Liver (tissue), 9 donors: ENCODE results near the gene TESPA1. TPM values are rescaled to one million over a fixed set of nuclear protein-coding genes. Genes with fewer than 3 reads are reported as not detected.

Experiments used
- DNase-seq: peaks from one replicate; pipeline ENCODE4 v3.0.0-alpha.2; 2017; ENCODE audit warnings: low spot score
- H3K27ac ChIP-seq, 2 donors: one replicate each; pipeline ENCODE4 v1.7.0; 2013; ENCODE audit warnings: inconsistent platforms in 2 of 2, low read length in 2 of 2, control low read depth in 1 of 2, low read depth in 1 of 2, mild to moderate bottlenecking in 1 of 2
- H3K27me3 ChIP-seq, 4 donors: one replicate each; pipeline versions ENCODE4 v1.6.1 to v1.7.0; 2013; ENCODE audit warnings: low read length in 3 of 4, inconsistent platforms in 1 of 4, mild to moderate bottlenecking in 1 of 4, moderate library complexity in 1 of 4; ENCODE audit not compliant: control insufficient read depth in 4 of 4, insufficient read depth in 4 of 4
- H3K36me3 ChIP-seq, 4 donors: one replicate each; pipeline versions ENCODE4 v1.6.1 to v1.7.0; 2013; ENCODE audit warnings: low read length in 3 of 4, mild to moderate bottlenecking in 3 of 4, low read depth in 1 of 4, moderate library complexity in 1 of 4; ENCODE audit not compliant: control insufficient read depth in 4 of 4, insufficient read depth in 3 of 4
- H3K4me1 ChIP-seq, 4 donors: one replicate each; pipeline versions ENCODE4 v1.6.1 to v1.7.0; 2013; ENCODE audit warnings: low read length in 3 of 4, mild to moderate bottlenecking in 3 of 4, moderate library complexity in 1 of 4; ENCODE audit not compliant: control insufficient read depth in 4 of 4, insufficient read depth in 4 of 4
- H3K4me3 ChIP-seq, 3 donors: one replicate each; pipeline versions ENCODE4 v1.6.1 to v1.7.0; 2013; ENCODE audit warnings: low read length in 3 of 3, control low read depth in 1 of 3, low read depth in 1 of 3, mild to moderate bottlenecking in 1 of 3
- H3K9ac ChIP-seq, 2 donors: one replicate each; pipeline ENCODE4 v1.7.0; 2013; ENCODE audit warnings: low read length in 2 of 2, mild to moderate bottlenecking in 2 of 2, moderate library complexity in 2 of 2, control low read depth in 1 of 2, low read depth in 1 of 2
- H3K9me3 ChIP-seq, 4 donors: one replicate each; pipeline versions ENCODE4 v1.6.1 to v1.7.0; 2013; ENCODE audit warnings: low read length in 3 of 4; ENCODE audit not compliant: control insufficient read depth in 4 of 4
- CTCF ChIP-seq: fragments of 150-350 bp; IDR thresholded peaks from 2 replicates; pipeline ENCODE4 v1.5.1; 2017; ENCODE audit warnings: improper control_type of control experiment, low read depth, low read length; ENCODE audit not compliant: missing input control
- EGR1 ChIP-seq, 2 donors: IDR thresholded peaks; 2 replicates each; pipeline ENCODE4 v1.6.1; 2016 to 2018; ENCODE audit warnings: antibody characterized with exemption in 2 of 2, low read depth in 2 of 2
- FOXA1 ChIP-seq: IDR thresholded peaks from 2 replicates; pipeline ENCODE4 v1.6.1; 2016; ENCODE audit warnings: antibody characterized with exemption
- GABPA ChIP-seq, 2 donors: IDR thresholded peaks in 1 of 2; conservative IDR thresholded peaks in 1 of 2; 2 replicates each; pipeline ENCODE4 v1.6.1; 2016; ENCODE audit warnings: antibody characterized with exemption in 2 of 2, mild to moderate bottlenecking in 1 of 2, moderate library complexity in 1 of 2
- HNF4G ChIP-seq: IDR thresholded peaks from 2 replicates; pipeline ENCODE4 v1.6.1; 2016; ENCODE audit warnings: antibody characterized with exemption
- JUND ChIP-seq, 2 donors: IDR thresholded peaks; 2 replicates each; pipeline ENCODE4 v1.6.1; 2016; ENCODE audit warnings: antibody characterized with exemption in 2 of 2
- NR2F2 ChIP-seq: IDR thresholded peaks from 2 replicates; pipeline ENCODE4 v1.6.1; 2016; ENCODE audit warnings: antibody characterized with exemption
- RAD21 ChIP-seq, 2 donors: IDR thresholded peaks; 2 replicates each; pipeline ENCODE4 v1.6.1; 2016; ENCODE audit warnings: antibody characterized with exemption in 2 of 2, mild to moderate bottlenecking in 2 of 2
- REST ChIP-seq: IDR thresholded peaks from 2 replicates; pipeline ENCODE4 v1.6.1; 2016; ENCODE audit warnings: antibody characterized with exemption, mild to moderate bottlenecking
- SP1 ChIP-seq: IDR thresholded peaks from 2 replicates; pipeline ENCODE4 v1.6.1; 2018; ENCODE audit warnings: antibody characterized with exemption, mild to moderate bottlenecking
- TAF1 ChIP-seq: conservative IDR thresholded peaks from 2 replicates; pipeline ENCODE4 v1.6.1; 2016; ENCODE audit warnings: antibody characterized with exemption, mild to moderate bottlenecking
- YY1 ChIP-seq: IDR thresholded peaks from 2 replicates; pipeline ENCODE4 v1.6.1; 2016; ENCODE audit warnings: antibody characterized with exemption, mild to moderate bottlenecking
- ZBTB33 ChIP-seq: IDR thresholded peaks from 2 replicates; pipeline ENCODE4 v1.6.1; 2016; ENCODE audit warnings: antibody characterized with exemption
- WGBS: extraction: QIAGEN DNeasy Blood & Tissue Kit; methylation state at CpG from one replicate; pipeline ENCODE4 v1.1.7; 2013; 5-methylcytosine and 5-hydroxymethylcytosine counted together
- polyA plus RNA-seq, 2 donors: library from polyadenylated mRNA; stranded (reverse) in 1 of 2; unstranded in 1 of 2; fragments of 200-250 nt in 1 of 2; fragments of >200 nt in 1 of 2; fragmentation: Nextera tagmentation in 1 of 2; extraction: Ambion mirVana in 1 of 2; gene quantifications; one replicate each; pipeline versions ENCODE4 v1.2.1 to v1.2.3, GENCODE V29; 2013 to 2015
- total RNA-seq, 2 donors: library from RNA; depleted of rRNA; stranded (reverse); fragments of >200 nt; gene quantifications; one replicate each; pipeline ENCODE4 v1.2.3, GENCODE V29; 2014
- donor health status: healthy.
- donor health status: healthy.
- donor health status: healthy.
- donor health status: healthy.
- donor health status: healthy.

Gene TESPA1
- total and polyA plus RNA-seq, 4 donors, result 0.10 to 3.2 (median 0.42) TPM

- no peak overlapping the region for H3K27ac ChIP-seq
- DNase-seq, result no peak
- H3K4me1 ChIP-seq, result no peaks in the 10 kb centered on the region
- no peaks in the 10 kb centered on the region for H3K9me3 ChIP-seq
- no peaks in the 10 kb centered on the region for H3K27me3 ChIP-seq
- 89% methylated on average over 3 of the region's 3 CpGs for WGBS
- no peak overlapping the region for H3K4me3 ChIP-seq
- no peaks in the 10 kb centered on the region for H3K36me3 ChIP-seq
- TF ChIP-seq FOXA1 (no peak), SP1 (no peak), YY1 (no peak), CTCF (no peak), HNF4G (no peak), ZBTB33 (no peak), EGR1 (IDR thresholded peaks at IDR 0.05; ENCODE audit: low read depth in 2 of 2) (no peak), REST (no peak), RAD21 (IDR thresholded peaks at IDR 0.05) (no peak)
- no peak overlapping the region for H3K9ac ChIP-seq
Observed at GRCh38 chr12:54941659-54942058, 42.9 kb downstream of the TESPA1 start.

GRCh38 chr12:54940727-54941315 is 43.7 kb downstream of the TESPA1 start:
- Histone ChIP-seq H3K4me1 (no peaks in the 10 kb centered on the region), H3K9ac (no peak overlapping the region), H3K27ac (no peak overlapping the region), H3K27me3 (no peaks in the 10 kb centered on the region), H3K36me3 (no peaks in the 10 kb centered on the region), H3K4me3 (no peak overlapping the region), H3K9me3 (no peaks in the 10 kb centered on the region)
- no peak for DNase-seq
- no peak for TF ChIP-seq HNF4G
- no peak for TF ChIP-seq CTCF
- TF ChIP-seq RAD21 (IDR thresholded peaks at IDR 0.05), result no peak
- TF ChIP-seq EGR1 (IDR thresholded peaks at IDR 0.05; ENCODE audit: low read depth in 2 of 2), result no peak
- no peak for TF ChIP-seq GABPA (IDR thresholded peaks at IDR 0.05 in 1 of 2, conservative IDR thresholded peaks at IDR 0.05 in 1 of 2)
- TF ChIP-seq TAF1, result no peak
- no peak for TF ChIP-seq YY1
- no peak for TF ChIP-seq NR2F2
- TF ChIP-seq JUND (IDR thresholded peaks at IDR 0.05), result no peak
- WGBS, result 71% methylated on average over 6 of the region's 6 CpGs
